Right lung (tissue), 5 donors: ENCODE data around the gene ELOF1. TPM values are rescaled to one million over a fixed set of nuclear protein-coding genes. Genes with fewer than 3 reads are reported as not detected.

Experiments
- polyA plus RNA-seq, 5 donors: library from polyadenylated mRNA; unstranded; fragments of 120-200 nt; gene quantifications; one replicate each; pipeline versions ENCODE4 v1.2.1 to v1.2.3, GENCODE V29; 2013; ENCODE audit warnings: inconsistent platforms in 1 of 5, low replicate concordance in 1 of 5; ENCODE audit not compliant: insufficient read length in 5 of 5, insufficient read depth in 1 of 5

ELOF1 gene
- polyA plus RNA-seq, 5 donors: 38.5 to 60.3 (median 39.3) TPM

Other genes starting within 250 kb of the ELOF1 start
- gene RAB3D, start 219.6 kb downstream of the ELOF1 start, polyA plus RNA-seq: 10 to 100 TPM; 13.6 to 22.3 (median 16.6) TPM
- 10 to 100 TPM; 66.0 to 99.0 (median 79.6) TPM for gene TMEM205, start 213.0 kb downstream of the ELOF1 start, polyA plus RNA-seq
- gene CCDC159, start 212.7 kb downstream of the ELOF1 start, polyA plus RNA-seq: 10 to 100 TPM; 34.9 to 52.9 (median 45.6) TPM
- gene PLPPR2, start 203.8 kb downstream of the ELOF1 start, polyA plus RNA-seq: 10 to 100 TPM; 16.2 to 32.3 (median 22.1) TPM
- 1 to 10 TPM; 2.0 to 3.5 (median 2.2) TPM for gene SWSAP1, start 184.6 kb downstream of the ELOF1 start, polyA plus RNA-seq
- gene EPOR, start 174.9 kb downstream of the ELOF1 start, polyA plus RNA-seq: 10 to 100 TPM; 22.1 to 32.5 (median 27.2) TPM
- 10 to 100 TPM; 39.4 to 57.9 (median 50.5) TPM for gene RGL3, start 139.9 kb downstream of the ELOF1 start, polyA plus RNA-seq
- 1 to 10 TPM in 4 of 5 donors, under 1 TPM in 1; 0.59 to 2.5 (median 2.4) TPM for gene ODAD3, start 124.1 kb downstream of the ELOF1 start, polyA plus RNA-seq
- gene PRKCSH, start 123.6 kb downstream of the ELOF1 start, polyA plus RNA-seq: 100 to 1,000 TPM; 223 to 345 (median 265) TPM
- under 1 TPM in 4 of 5 donors, not detected in 1; 0.05 to 0.19 (median 0.11) TPM for gene ELAVL3, start 78.2 kb downstream of the ELOF1 start, polyA plus RNA-seq
- 1 to 10 TPM; 7.4 to 9.6 (median 8.5) TPM for gene ZNF653, start 53.4 kb downstream of the ELOF1 start, polyA plus RNA-seq
- gene ECSIT, start 30.1 kb downstream of the ELOF1 start, polyA plus RNA-seq: 10 to 100 TPM; 26.9 to 44.8 (median 32.0) TPM
- 10 to 100 TPM in 2 of 5 donors, 1 to 10 TPM in 3; 4.2 to 21.1 (median 9.8) TPM for gene CNN1, start 20.4 kb downstream of the ELOF1 start, polyA plus RNA-seq
- 1 to 10 TPM; 2.6 to 4.4 (median 3.5) TPM for gene ACP5, start 18.4 kb upstream of the ELOF1 start, polyA plus RNA-seq
- 10 to 100 TPM; 29.8 to 43.8 (median 37.0) TPM for gene ZNF627, start 38.3 kb upstream of the ELOF1 start, polyA plus RNA-seq
- gene ZNF823, start 179.7 kb upstream of the ELOF1 start, polyA plus RNA-seq: 10 to 100 TPM in 2 of 5 donors, 1 to 10 TPM in 3; 7.0 to 11.0 (median 9.0) TPM
- gene ZNF441, start 207.8 kb upstream of the ELOF1 start, polyA plus RNA-seq: 10 to 100 TPM in 4 of 5 donors, 1 to 10 TPM in 1; 8.1 to 16.3 (median 12.3) TPM
- gene ZNF491, start 239.3 kb upstream of the ELOF1 start, polyA plus RNA-seq: 10 to 100 TPM in 1 of 5 donors, 1 to 10 TPM in 4; 6.3 to 11.8 (median 8.3) TPM